ENCODE results near the gene PYGL.
"Not testable (repeated sequence)": the region's sequence is repeated elsewhere in the genome, so short reads cannot be mapped to it uniquely, and the experiment has no call there.

Gene PYGL

DNA sequence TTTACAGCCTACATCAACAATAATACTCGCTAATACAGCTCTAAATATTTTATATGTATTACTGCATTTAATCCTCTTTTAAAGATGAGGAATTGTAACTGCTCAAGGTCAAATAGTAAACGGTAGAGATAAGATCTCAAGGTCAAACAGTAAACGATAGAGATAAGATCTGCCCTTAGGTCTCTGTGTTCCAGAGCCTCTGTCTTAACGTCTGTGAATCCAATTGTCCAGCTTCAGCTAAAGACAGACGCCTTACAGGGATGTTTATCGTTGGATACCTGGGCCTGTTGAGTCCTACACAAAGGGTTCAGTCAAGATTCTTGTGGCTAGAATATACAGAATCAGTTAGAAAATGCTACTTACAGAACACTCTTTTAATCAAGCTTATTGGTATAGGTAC lies 20.0 kb downstream of the PYGL start:
- peak overlapping the region; percentile 30 for H3K27ac ChIP-seq
- no peak for TF ChIP-seq ZFX (IDR thresholded peaks at IDR 0.05; ENCODE audit: borderline replicate concordance)
- TF ChIP-seq CTCF (IDR thresholded peaks at IDR 0.05): no peak

DNA sequence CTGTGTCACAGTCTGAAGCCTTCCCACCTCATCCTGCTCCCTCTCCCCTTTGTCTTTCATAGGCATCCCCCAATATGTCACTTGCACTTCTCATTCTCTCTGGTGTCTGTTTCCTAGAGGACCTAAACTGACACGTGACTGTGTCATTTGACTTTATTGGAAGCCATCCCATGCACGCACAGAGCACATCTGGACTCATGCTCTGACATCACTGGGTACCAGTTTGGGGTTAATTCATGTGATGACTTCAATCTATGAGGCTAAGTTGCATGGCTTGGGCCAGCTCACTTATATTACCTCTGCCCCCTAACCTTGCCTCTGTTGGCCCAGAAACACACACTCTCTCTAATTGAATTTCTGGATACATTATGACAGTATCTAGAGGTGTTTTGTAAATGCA lies 21.5 kb downstream of the PYGL start:
- TF ChIP-seq ZFX (IDR thresholded peaks at IDR 0.05; ENCODE audit: borderline replicate concordance) (no peak), CTCF (IDR thresholded peaks at IDR 0.05) (no peak)
- no peak overlapping the region for H3K27ac ChIP-seq

DNA sequence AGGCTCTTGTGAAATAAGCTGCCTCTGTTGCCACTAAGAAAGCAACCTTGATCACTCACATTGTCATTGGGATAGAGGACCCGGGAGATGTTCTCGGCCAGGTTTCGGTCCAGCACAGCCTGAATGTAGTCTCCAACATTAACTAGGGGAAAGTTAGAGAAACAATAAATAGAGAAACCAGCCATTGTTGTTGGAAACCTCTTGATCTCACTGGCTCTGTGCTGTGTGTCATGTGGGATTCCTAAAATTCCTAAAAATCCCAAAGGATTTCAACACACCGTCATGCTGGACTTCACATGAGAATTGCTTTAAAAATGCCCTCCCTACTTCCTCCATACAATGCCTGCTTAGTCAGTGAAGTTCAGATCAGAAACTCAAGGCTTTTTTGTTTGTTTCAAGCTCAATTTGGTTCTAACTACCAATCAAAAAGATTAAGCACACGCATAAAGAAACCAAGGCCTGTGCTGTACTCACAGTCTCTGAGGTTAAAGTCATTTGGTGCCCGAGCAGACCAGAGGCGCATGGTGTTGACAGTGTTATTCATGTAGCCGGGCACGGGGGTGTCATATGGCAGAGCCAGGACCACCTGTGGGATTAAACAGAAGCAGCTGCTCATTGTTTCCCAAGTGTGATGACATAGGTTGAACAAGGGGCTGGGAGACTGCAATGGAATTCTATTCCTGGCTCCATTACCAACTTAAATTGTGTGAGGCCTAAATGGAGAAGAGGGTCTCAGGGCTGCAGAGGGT lies 23.6 kb downstream of the PYGL start:
- H3K27ac ChIP-seq: no peak overlapping the region
- TF ChIP-seq ZFX (IDR thresholded peaks at IDR 0.05; ENCODE audit: borderline replicate concordance) (no peak), CTCF (IDR thresholded peaks at IDR 0.05) (no peak)

GRCh38 chr14:50919524-50919923 lies 24.8 kb downstream of the PYGL start:
- not testable (repeated sequence) for H3K27ac ChIP-seq

DNA sequence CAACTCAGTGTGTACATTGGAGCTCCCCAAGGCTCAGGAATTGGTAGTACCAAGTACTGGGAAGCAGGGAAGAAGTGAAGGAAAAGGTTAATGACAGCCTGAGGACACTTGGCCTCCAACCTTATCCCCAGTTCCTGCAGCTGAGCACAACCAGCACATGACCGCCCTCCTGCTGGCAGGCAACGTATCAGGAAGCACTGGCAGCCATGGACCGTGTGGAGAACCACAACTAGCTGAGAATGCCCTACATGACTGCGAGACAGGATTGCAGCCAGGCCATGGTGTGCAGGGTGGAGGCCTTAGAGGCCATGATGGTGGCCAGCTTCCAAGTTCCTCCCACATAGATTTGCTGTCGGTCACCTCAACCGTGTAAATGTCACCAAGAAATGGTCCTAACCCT lies 26.8 kb downstream of the PYGL start:
- no peak overlapping the region for H3K27ac ChIP-seq
- TF ChIP-seq ZFX (IDR thresholded peaks at IDR 0.05; ENCODE audit: borderline replicate concordance): no peak
- TF ChIP-seq CTCF (IDR thresholded peaks at IDR 0.05): no peak

- TF ChIP-seq CTCF (IDR thresholded peaks at IDR 0.05): no peak
- TF ChIP-seq ZFX (IDR thresholded peaks at IDR 0.05; ENCODE audit: borderline replicate concordance): no peak
- no peak overlapping the region for H3K27ac ChIP-seq
These were observed 33.5 kb downstream of the PYGL start for GRCh38 chr14:50910495-50911420.

DNA sequence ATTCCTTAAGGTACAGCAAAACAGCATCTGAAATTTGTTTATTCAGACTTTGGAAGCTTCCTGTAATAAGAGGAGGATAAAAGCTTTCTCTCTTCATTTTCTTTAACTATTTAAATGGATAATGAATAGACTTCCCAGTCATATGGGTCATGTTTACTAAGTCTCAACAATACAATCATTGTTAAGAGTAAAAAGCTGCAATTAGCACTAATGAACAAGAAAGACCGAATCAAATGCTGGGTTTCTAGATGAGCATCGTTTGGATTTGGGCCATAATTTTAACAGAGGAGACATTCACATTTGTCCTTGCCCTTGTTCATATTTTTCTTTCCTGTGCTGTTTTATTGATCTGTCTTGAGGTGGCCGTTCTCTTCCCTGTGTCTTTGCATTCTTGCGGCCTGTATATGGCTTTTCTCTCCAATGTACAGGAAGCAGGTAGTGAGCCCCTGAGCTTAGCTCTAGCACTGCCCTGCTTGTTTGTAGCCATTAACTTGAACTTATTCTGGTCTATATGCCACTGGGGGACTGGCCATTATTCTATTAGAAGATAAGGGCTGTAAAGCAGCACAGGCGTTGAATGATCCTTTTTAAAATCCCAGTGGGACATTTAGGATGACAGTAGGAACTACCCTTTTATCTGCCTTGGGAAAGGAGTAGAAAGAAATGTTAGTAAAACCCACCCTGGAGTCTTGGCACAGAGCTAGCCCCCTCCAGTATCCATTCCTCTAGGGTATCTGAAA lies 37.8 kb downstream of the PYGL start:
- H3K27ac ChIP-seq: no peak overlapping the region
- TF ChIP-seq ZFX (IDR thresholded peaks at IDR 0.05; ENCODE audit: borderline replicate concordance) (no peak), CTCF (IDR thresholded peaks at IDR 0.05) (no peak)
